WTC11 (cell line): ENCODE measurements around the gene OR51A4. TPM values are rescaled to one million over a fixed set of nuclear protein-coding genes. Genes with fewer than 3 reads are reported as not detected.

ENCODE experiments used
- ATAC-seq: fragments of 200-7000 bp; cut with Tn5 transposase; 2 replicates; pipeline ENCODE4 v1.10.0; 2021; ENCODE audit warnings: mild to moderate bottlenecking, moderate library complexity
- CTCF ChIA-PET: fragments of 300-600 bp; sonication (Branson Sonifier 250); formaldehyde crosslinking; loops from one replicate; lab custom pipeline; 2021; ENCODE audit warnings: antibody characterized with exemption; lab: Charles Lee
- POLR2A ChIA-PET: fragments of 350-600 bp; sonication (Branson Sonifier 250); formaldehyde crosslinking; loops from one replicate; lab custom pipeline; 2021; ENCODE audit warnings: antibody characterized with exemption; lab: Charles Lee
- DNase-seq: peaks from one replicate; pipeline ENCODE4 v3.0.0; 2021; ENCODE audit warnings: low spot score
- H3K27ac Mint-ChIP-seq: 2 replicates; pipeline ENCODE4 v1.8.0; 2021; ENCODE audit warnings: mixed read lengths
- H3K27me3 Mint-ChIP-seq: 2 replicates; pipeline ENCODE4 v1.8.0; 2021; ENCODE audit warnings: low read depth, mild to moderate bottlenecking, moderate library complexity, mixed read lengths
- H3K36me3 Mint-ChIP-seq: 2 replicates; pipeline ENCODE4 v1.8.0; 2021; ENCODE audit warnings: mixed read lengths
- H3K4me1 Mint-ChIP-seq: 2 replicates; pipeline ENCODE4 v1.8.0; 2022; ENCODE audit warnings: mixed read lengths
- H3K4me3 Mint-ChIP-seq: 2 replicates; pipeline ENCODE4 v1.8.0; 2021; ENCODE audit warnings: mild to moderate bottlenecking, moderate library complexity, mixed read lengths
- H3K9me3 Mint-ChIP-seq: 2 replicates; pipeline ENCODE4 v1.8.0; 2021; ENCODE audit warnings: mixed read lengths
- ATF2 ChIP-seq: sonication (generic); formaldehyde crosslinking; IDR thresholded peaks from 2 replicates; pipeline ENCODE4 v1.8.1; 2022; ENCODE audit warnings: low read depth, missing genetic modification reagents, borderline replicate concordance
- ATF6 ChIP-seq: sonication (generic); formaldehyde crosslinking; IDR thresholded peaks from 2 replicates; pipeline ENCODE4 v1.8.1; 2023; ENCODE audit warnings: mild to moderate bottlenecking, missing genetic modification reagents
- ETV6 ChIP-seq: sonication (generic); formaldehyde crosslinking; IDR thresholded peaks from 2 replicates; pipeline ENCODE4 v1.8.1; 2022; ENCODE audit warnings: mild to moderate bottlenecking, missing genetic modification reagents
- FOXJ3 ChIP-seq: sonication (generic); formaldehyde crosslinking; IDR thresholded peaks from 2 replicates; pipeline ENCODE4 v1.9.0; 2021; ENCODE audit warnings: missing genetic modification reagents, mild to moderate bottlenecking, borderline replicate concordance
- FOXK1 ChIP-seq: sonication (generic); formaldehyde crosslinking; IDR thresholded peaks from 2 replicates; pipeline ENCODE4 v1.8.0; 2022; ENCODE audit warnings: mild to moderate bottlenecking, moderate library complexity, missing genetic modification reagents
- FOXP4 ChIP-seq: sonication (generic); formaldehyde crosslinking; IDR thresholded peaks from 2 replicates; pipeline ENCODE4 v1.8.0; 2022; ENCODE audit warnings: mild to moderate bottlenecking, missing genetic modification reagents
- HMGXB4 ChIP-seq: sonication (generic); formaldehyde crosslinking; IDR thresholded peaks from 2 replicates; pipeline ENCODE4 v1.8.1; 2023; ENCODE audit warnings: mild to moderate bottlenecking, moderate library complexity, missing genetic modification reagents
- IRF2 ChIP-seq: sonication (generic); formaldehyde crosslinking; IDR thresholded peaks from 2 replicates; pipeline ENCODE4 v1.8.0; 2022; ENCODE audit warnings: low read depth, missing genetic modification reagents, borderline replicate concordance
- NFE2L1 ChIP-seq: sonication (generic); formaldehyde crosslinking; IDR thresholded peaks from 2 replicates; pipeline ENCODE4 v1.8.1; 2023; ENCODE audit warnings: missing genetic modification reagents
- PRDM15 ChIP-seq: sonication (generic); formaldehyde crosslinking; IDR thresholded peaks from 2 replicates; pipeline ENCODE4 v1.8.0; 2022; ENCODE audit warnings: missing genetic modification reagents
- SOX15 ChIP-seq: fragments of 250-450 bp; sonication (Bioruptor Pico); IDR thresholded peaks from 2 replicates; pipeline ENCODE4 v1.9.0; 2021; ENCODE audit warnings: mild to moderate bottlenecking
- ZBTB21 ChIP-seq: sonication (generic); formaldehyde crosslinking; IDR thresholded peaks from 2 replicates; pipeline ENCODE4 v1.8.1; 2023; ENCODE audit warnings: mild to moderate bottlenecking, missing genetic modification reagents, borderline replicate concordance
- ZNF317 ChIP-seq: sonication (generic); formaldehyde crosslinking; IDR thresholded peaks from 2 replicates; pipeline ENCODE4 v1.8.1; 2023; ENCODE audit warnings: low read depth, mild to moderate bottlenecking, moderate library complexity, missing genetic modification reagents, borderline replicate concordance
- ZNF423 ChIP-seq: fragments of 250-450 bp; sonication (Bioruptor Pico); IDR thresholded peaks from 2 replicates; pipeline ENCODE4 v2.1.2; 2022; ENCODE audit warnings: mild to moderate bottlenecking, moderate library complexity
- total RNA-seq: library from RNA; stranded (reverse); gene quantifications from 3 replicates; pipeline ENCODE4 v1.2.3, GENCODE V29; 2021
- TF ChIP-seq, protein P1 (sequence below): fragments of 250-450 bp; sonication (Bioruptor Pico); IDR thresholded peaks from 2 replicates; pipeline ENCODE4 v1.9.0; 2021; ENCODE audit warnings: mild to moderate bottlenecking, borderline replicate concordance
- TF ChIP-seq, protein P2 (sequence below): sonication (generic); formaldehyde crosslinking; IDR thresholded peaks from 2 replicates; pipeline ENCODE4 v1.8.0; 2022; ENCODE audit warnings: mild to moderate bottlenecking, missing genetic modification reagents
- TF ChIP-seq, protein P3 (sequence below): fragments of 200-600 bp; IDR thresholded peaks from 2 replicates; pipeline ENCODE4 v1.8.0; 2022; ENCODE audit warnings: antibody characterized with exemption

OR51A4 gene
- total RNA-seq, 1 experiment from 2014 or later, result not detected

- no peak overlapping the region for H3K27ac Mint-ChIP-seq
- no peak overlapping the region for H3K4me3 Mint-ChIP-seq
- no peaks in the 10 kb centered on the region for H3K4me1 Mint-ChIP-seq
- ATAC-seq, result no peak
- POLR2A ChIA-PET, result no interaction called here
- TF ChIP-seq ZNF423 (no peak), FOXJ3 (CRISPR knock-in tag) (no peak), ZNF317 (CRISPR knock-in tag) (no peak), FOXP4 (CRISPR knock-in tag) (no peak), ETV6 (CRISPR knock-in tag) (no peak), ATF6 (no peak), FOXK1 (CRISPR knock-in tag) (no peak), NFE2L1 (CRISPR knock-in tag) (no peak), HMGXB4 (CRISPR knock-in tag) (no peak), PRDM15 (CRISPR knock-in tag) (no peak)
- TF ChIP-seq, protein P1, sequence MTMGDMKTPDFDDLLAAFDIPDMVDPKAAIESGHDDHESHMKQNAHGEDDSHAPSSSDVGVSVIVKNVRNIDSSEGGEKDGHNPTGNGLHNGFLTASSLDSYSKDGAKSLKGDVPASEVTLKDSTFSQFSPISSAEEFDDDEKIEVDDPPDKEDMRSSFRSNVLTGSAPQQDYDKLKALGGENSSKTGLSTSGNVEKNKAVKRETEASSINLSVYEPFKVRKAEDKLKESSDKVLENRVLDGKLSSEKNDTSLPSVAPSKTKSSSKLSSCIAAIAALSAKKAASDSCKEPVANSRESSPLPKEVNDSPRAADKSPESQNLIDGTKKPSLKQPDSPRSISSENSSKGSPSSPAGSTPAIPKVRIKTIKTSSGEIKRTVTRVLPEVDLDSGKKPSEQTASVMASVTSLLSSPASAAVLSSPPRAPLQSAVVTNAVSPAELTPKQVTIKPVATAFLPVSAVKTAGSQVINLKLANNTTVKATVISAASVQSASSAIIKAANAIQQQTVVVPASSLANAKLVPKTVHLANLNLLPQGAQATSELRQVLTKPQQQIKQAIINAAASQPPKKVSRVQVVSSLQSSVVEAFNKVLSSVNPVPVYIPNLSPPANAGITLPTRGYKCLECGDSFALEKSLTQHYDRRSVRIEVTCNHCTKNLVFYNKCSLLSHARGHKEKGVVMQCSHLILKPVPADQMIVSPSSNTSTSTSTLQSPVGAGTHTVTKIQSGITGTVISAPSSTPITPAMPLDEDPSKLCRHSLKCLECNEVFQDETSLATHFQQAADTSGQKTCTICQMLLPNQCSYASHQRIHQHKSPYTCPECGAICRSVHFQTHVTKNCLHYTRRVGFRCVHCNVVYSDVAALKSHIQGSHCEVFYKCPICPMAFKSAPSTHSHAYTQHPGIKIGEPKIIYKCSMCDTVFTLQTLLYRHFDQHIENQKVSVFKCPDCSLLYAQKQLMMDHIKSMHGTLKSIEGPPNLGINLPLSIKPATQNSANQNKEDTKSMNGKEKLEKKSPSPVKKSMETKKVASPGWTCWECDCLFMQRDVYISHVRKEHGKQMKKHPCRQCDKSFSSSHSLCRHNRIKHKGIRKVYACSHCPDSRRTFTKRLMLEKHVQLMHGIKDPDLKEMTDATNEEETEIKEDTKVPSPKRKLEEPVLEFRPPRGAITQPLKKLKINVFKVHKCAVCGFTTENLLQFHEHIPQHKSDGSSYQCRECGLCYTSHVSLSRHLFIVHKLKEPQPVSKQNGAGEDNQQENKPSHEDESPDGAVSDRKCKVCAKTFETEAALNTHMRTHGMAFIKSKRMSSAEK (CRISPR knock-in tag), result no peak
- CTCF ChIA-PET, result interaction anchor here (2.1 kb wide), 1 partner anchor 296 kb away, joined by 4 read pairs; the partner anchor contains the start of gene OR51D1
- H3K9me3 Mint-ChIP-seq, result no peaks in the 10 kb centered on the region
- peaks cover 3% of the 10 kb centered on the region; the same call in 1 of the 2 replicates for H3K27me3 Mint-ChIP-seq
- H3K36me3 Mint-ChIP-seq, result no peaks in the 10 kb centered on the region
- DNase-seq, result no peak
Observed at GRCh38 chr11:4932751-4933150, 14.7 kb downstream of the OR51A4 start.

DNA sequence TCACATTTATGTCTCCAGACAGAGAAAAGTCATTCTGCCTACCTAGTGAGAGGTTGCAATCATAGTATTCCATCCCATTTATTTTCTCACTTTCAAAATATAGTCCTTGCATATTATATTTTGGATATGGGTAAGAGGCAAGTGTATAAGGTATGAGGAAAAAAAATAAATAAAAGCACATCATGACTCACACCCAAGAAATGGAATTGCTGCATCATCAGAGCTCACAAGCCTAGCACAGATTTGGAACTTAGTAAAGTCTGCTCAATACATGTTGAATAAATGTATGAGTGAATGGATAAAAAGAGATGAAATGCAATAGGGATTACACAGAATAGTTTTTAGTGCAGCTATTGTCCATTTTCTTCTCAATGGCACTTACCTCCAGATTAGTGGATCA is 20.8 kb downstream of the OR51A4 start:
- POLR2A ChIA-PET, result no interaction called here
- Mint-ChIP-seq H3K27ac (no peak overlapping the region), H3K4me3 (no peak overlapping the region), H3K36me3 (no peaks in the 10 kb centered on the region), H3K27me3 (no peaks in the 10 kb centered on the region; the same call in 1 of the 2 replicates), H3K9me3 (no peaks in the 10 kb centered on the region), H3K4me1 (no peaks in the 10 kb centered on the region)
- no peak for ATAC-seq
- DNase-seq, result no peak
- CTCF ChIA-PET, result no interaction called here
- TF ChIP-seq ATF2 (CRISPR knock-in tag) (no peak), IRF2 (CRISPR knock-in tag) (no peak), SOX15 (CRISPR knock-in tag) (no peak), ZBTB21 (CRISPR knock-in tag) (no peak)
- TF ChIP-seq, protein P2, sequence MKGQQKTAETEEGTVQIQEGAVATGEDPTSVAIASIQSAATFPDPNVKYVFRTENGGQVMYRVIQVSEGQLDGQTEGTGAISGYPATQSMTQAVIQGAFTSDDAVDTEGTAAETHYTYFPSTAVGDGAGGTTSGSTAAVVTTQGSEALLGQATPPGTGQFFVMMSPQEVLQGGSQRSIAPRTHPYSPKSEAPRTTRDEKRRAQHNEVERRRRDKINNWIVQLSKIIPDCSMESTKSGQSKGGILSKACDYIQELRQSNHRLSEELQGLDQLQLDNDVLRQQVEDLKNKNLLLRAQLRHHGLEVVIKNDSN, result no peak
- TF ChIP-seq, protein P3, sequence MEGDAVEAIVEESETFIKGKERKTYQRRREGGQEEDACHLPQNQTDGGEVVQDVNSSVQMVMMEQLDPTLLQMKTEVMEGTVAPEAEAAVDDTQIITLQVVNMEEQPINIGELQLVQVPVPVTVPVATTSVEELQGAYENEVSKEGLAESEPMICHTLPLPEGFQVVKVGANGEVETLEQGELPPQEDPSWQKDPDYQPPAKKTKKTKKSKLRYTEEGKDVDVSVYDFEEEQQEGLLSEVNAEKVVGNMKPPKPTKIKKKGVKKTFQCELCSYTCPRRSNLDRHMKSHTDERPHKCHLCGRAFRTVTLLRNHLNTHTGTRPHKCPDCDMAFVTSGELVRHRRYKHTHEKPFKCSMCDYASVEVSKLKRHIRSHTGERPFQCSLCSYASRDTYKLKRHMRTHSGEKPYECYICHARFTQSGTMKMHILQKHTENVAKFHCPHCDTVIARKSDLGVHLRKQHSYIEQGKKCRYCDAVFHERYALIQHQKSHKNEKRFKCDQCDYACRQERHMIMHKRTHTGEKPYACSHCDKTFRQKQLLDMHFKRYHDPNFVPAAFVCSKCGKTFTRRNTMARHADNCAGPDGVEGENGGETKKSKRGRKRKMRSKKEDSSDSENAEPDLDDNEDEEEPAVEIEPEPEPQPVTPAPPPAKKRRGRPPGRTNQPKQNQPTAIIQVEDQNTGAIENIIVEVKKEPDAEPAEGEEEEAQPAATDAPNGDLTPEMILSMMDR, result no peak
